ENCODE results near the gene TRIM17. TPM values are rescaled to one million over a fixed set of nuclear protein-coding genes. Genes with fewer than 3 reads are reported as not detected.

The TRIM17 gene
- total and polyA plus RNA-seq, 9 of the 15 experiments (the other 6 are each of a cell fraction or from before 2014, with no cell fraction given), result not detected

- no peak for TF ChIP-seq RERE (CRISPR knock-in tag; IDR thresholded peaks at IDR 0.05; ENCODE audit: borderline replicate concordance)
- TF ChIP-seq ZNF778 (CRISPR knock-in tag; IDR thresholded peaks at IDR 0.05), result no peak
- peak in 1 of 2 experiments; percentile 39; a peak in 1 of 4 replicates for TF ChIP-seq RCOR1 (IDR thresholded peaks at IDR 0.05; ENCODE audit: borderline replicate concordance in 1 of 2, low read depth in 2 of 2, low read length in 2 of 2)
- TF ChIP-seq XRCC3 (IDR thresholded peaks at IDR 0.05), result no peak
- TF ChIP-seq ZNF699 (CRISPR knock-in tag; IDR thresholded peaks at IDR 0.05; ENCODE audit: insufficient replicate concordance), result no peak
- TF ChIP-seq MITF (IDR thresholded peaks at IDR 0.05), result no peak
- TF ChIP-seq POLR3G (IDR thresholded peaks at IDR 0.05; ENCODE audit: extremely low read depth, insufficient read length, insufficient replicate concordance), result no peak
- TF ChIP-seq YBX1 (IDR thresholded peaks at IDR 0.05), result no peak
- TF ChIP-seq ZNF561 (CRISPR knock-in tag; conservative IDR thresholded peaks at IDR 0.05), result no peak
- no peak for TF ChIP-seq ZNF165 (CRISPR knock-in tag; IDR thresholded peaks at IDR 0.05; ENCODE audit: borderline replicate concordance)
- TF ChIP-seq ATF4 (CRISPR knock-in tag; IDR thresholded peaks at IDR 0.05), result no peak
- no peak for TF ChIP-seq ZNF253 (CRISPR knock-in tag; conservative IDR thresholded peaks at IDR 0.05)
- TF ChIP-seq ZNF143 (CRISPR knock-in tag; IDR thresholded peaks at IDR 0.05), result no peak
- no peak for TF ChIP-seq CHD2 (IDR thresholded peaks at IDR 0.05; ENCODE audit: low read depth, low read length)
- TF ChIP-seq SETDB1 (IDR thresholded peaks at IDR 0.05; ENCODE audit: low read length), result no peak
- no peak for TF ChIP-seq WHSC1 (IDR thresholded peaks at IDR 0.05; ENCODE audit: low read length)
- TF ChIP-seq CREB3L1 (IDR thresholded peaks at IDR 0.05; ENCODE audit: borderline replicate concordance, low read depth), result no peak
- TF ChIP-seq MYC (IDR thresholded peaks at IDR 0.05; ENCODE audit: low read depth, low read length), result no peak
- no peak for TF ChIP-seq MYC (CRISPR knock-in tag; IDR thresholded peaks at IDR 0.05; ENCODE audit: borderline replicate concordance, low read depth)
- TF ChIP-seq HDAC1 (IDR thresholded peaks at IDR 0.05), result no peak
Measured at GRCh38 chr1:228420968-228421826, 4.5 kb upstream of the TRIM17 start (continued).

Data from K562 (cell line).